ENCODE measurements around the gene BYSL.

The BYSL gene

GRCh38 chr6:41965429-41966213, 44.3 kb downstream of the BYSL start:
- DNase-seq (ENCODE audit: low read depth) = no peak

GRCh38 chr6:41966214-41966920, 45.1 kb downstream of the BYSL start:
- no peak overlapping the region for H3K4me3 ChIP-seq (ENCODE audit: control insufficient read depth, low read depth, low read length)
- DNase-seq (ENCODE audit: low read depth) = no peak
- TF ChIP-seq, protein P1, sequence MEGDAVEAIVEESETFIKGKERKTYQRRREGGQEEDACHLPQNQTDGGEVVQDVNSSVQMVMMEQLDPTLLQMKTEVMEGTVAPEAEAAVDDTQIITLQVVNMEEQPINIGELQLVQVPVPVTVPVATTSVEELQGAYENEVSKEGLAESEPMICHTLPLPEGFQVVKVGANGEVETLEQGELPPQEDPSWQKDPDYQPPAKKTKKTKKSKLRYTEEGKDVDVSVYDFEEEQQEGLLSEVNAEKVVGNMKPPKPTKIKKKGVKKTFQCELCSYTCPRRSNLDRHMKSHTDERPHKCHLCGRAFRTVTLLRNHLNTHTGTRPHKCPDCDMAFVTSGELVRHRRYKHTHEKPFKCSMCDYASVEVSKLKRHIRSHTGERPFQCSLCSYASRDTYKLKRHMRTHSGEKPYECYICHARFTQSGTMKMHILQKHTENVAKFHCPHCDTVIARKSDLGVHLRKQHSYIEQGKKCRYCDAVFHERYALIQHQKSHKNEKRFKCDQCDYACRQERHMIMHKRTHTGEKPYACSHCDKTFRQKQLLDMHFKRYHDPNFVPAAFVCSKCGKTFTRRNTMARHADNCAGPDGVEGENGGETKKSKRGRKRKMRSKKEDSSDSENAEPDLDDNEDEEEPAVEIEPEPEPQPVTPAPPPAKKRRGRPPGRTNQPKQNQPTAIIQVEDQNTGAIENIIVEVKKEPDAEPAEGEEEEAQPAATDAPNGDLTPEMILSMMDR (conservative IDR thresholded peaks at IDR 0.05; ENCODE audit: control insufficient read depth, insufficient read depth, low read depth, low read length) = no peak

More at GRCh38 chr6:41965429-41966213, 44.3 kb downstream of the BYSL start:
- no peak overlapping the region for H3K4me3 ChIP-seq (ENCODE audit: control insufficient read depth, low read depth, low read length)
- TF ChIP-seq, protein P1 (conservative IDR thresholded peaks at IDR 0.05; ENCODE audit: control insufficient read depth, insufficient read depth, low read depth, low read length) = no peak

DNA sequence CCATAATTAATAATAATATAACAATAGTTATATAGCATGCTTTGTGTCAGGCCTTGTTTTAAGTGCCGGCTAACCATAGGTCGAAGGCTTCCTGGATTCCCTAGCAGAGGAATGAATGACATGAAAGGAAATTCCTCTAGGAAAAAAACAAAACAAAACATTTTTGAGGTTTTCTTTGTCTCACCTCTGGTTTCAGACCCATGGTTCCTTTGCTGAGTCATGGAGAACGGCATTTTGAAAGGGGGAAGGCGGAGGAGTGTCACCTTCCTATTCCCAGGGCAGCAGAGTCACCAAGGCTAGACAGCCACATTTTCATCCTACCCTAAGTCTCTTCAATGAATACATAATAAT, 45.6 kb downstream of the BYSL start:
- TF ChIP-seq, protein P1 (conservative IDR thresholded peaks at IDR 0.05; ENCODE audit: control insufficient read depth, insufficient read depth, low read depth, low read length) = no peak
- H3K4me3 ChIP-seq (ENCODE audit: control insufficient read depth, low read depth, low read length) = no peak overlapping the region
- peak; percentile 32 for DNase-seq (ENCODE audit: low read depth)

- TF ChIP-seq, protein P1 (conservative IDR thresholded peaks at IDR 0.05; ENCODE audit: control insufficient read depth, insufficient read depth, low read depth, low read length) = no peak
- peak; percentile 56 for DNase-seq (ENCODE audit: low read depth)
- H3K4me3 ChIP-seq (ENCODE audit: control insufficient read depth, low read depth, low read length) = no peak overlapping the region
Measured at GRCh38 chr6:41967312-41968287, 46.3 kb downstream of the BYSL start.

DNA sequence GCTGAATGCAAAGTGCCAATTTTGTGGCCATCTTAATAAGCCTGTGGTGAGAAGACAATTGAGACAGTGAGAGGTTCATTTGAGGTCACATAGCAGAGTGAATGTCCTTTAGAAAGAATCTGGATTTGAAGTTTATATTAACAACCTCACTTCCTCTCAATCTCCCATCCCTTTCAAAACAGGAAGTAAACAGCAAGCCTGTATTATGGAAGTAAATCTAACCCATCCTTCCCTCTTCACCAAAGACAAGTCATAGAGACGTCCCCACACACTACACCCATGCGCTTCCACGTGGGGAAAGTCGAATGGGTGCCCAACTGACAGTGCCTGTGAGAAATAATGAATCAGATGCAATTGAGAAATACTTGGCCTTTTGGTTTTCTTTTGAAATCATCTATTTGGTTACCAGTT, 49.1 kb downstream of the BYSL start:
- peak; percentile 88 for DNase-seq (ENCODE audit: low read depth)
- TF ChIP-seq, protein P1 (conservative IDR thresholded peaks at IDR 0.05; ENCODE audit: control insufficient read depth, insufficient read depth, low read depth, low read length) = no peak
- no peak overlapping the region for H3K4me3 ChIP-seq (ENCODE audit: control insufficient read depth, low read depth, low read length)

- DNase-seq (ENCODE audit: low read depth) = no peak
- no peak overlapping the region for H3K4me3 ChIP-seq (ENCODE audit: control insufficient read depth, low read depth, low read length)
- TF ChIP-seq, protein P1 (conservative IDR thresholded peaks at IDR 0.05; ENCODE audit: control insufficient read depth, insufficient read depth, low read depth, low read length) = no peak
Measured at GRCh38 chr6:41972826-41973225, 51.5 kb downstream of the BYSL start.

Measured in fibroblast of mammary gland (primary cell).